ENCODE data around the gene RXRA.

- no peak for TF ChIP-seq CTCF (IDR thresholded peaks at IDR 0.05; ENCODE audit: low read length)
- TF ChIP-seq EZH2 (IDR thresholded peaks at IDR 0.05; ENCODE audit: borderline replicate concordance, low read length): no peak
These were observed 42.0 kb upstream of the RXRA start for GRCh38 chr9:134284273-134284672.
